Spleen (tissue), 7 donors: ENCODE measurements around the gene CCDC70.
A peak's percentile ranks its signal among the peaks of the same experiment; 100 is the strongest.

Experiments used
- CTCF ChIP-seq, 11 experiments: fragments of 200-600 bp in 7 of 11; fragments of 450-650 bp in 4 of 11; sonication (generic) in 4 of 11; IDR thresholded peaks in 8 of 11; conservative IDR thresholded peaks in 3 of 11; 1 replicate in 7 of 11; 2 replicates in 4 of 11; pipeline versions ENCODE4 v1.4.0 to v1.8.0; 2016 to 2021; ENCODE audit warnings: antibody characterized with exemption in 11 of 11, inconsistent platforms in 4 of 11, mild to moderate bottlenecking in 1 of 11
- POLR2A ChIP-seq, 3 donors: fragments of 450-650 bp; IDR thresholded peaks; one replicate each; pipeline ENCODE4 v1.5.1; 2017; ENCODE audit warnings: antibody characterized with exemption in 3 of 3, mild to moderate bottlenecking in 1 of 3
- POLR2AphosphoS5 ChIP-seq, 3 donors: sonication (generic); formaldehyde crosslinking; IDR thresholded peaks; one replicate each; pipeline ENCODE4 v1.5.1; 2017; ENCODE audit warnings: antibody characterized with exemption in 3 of 3
- donor health status: DM: no; HTN: no; CAD: no; lungs with moderate emphysema.
- donor health status: DM: no; HTN: no; CAD: no.
- donor health status: DM: no; HTN: no; CAD: no.

GRCh38 chr13:51827254-51827653 lies 34.5 kb upstream of the CCDC70 start:
- TF ChIP-seq CTCF (IDR thresholded peaks at IDR 0.05 in 8 of 11, conservative IDR thresholded peaks at IDR 0.05 in 3 of 11) (no peak), POLR2AphosphoS5 (IDR thresholded peaks at IDR 0.05) (peak in 1 of 3 donors; percentile 48), POLR2A (IDR thresholded peaks at IDR 0.05) (no peak)
